ENCODE data around the gene ZDHHC14.

GRCh38 chr6:157483770-157484169 is 102.8 kb downstream of the ZDHHC14 start:
- TF ChIP-seq CTCF (IDR thresholded peaks at IDR 0.05) (no peak), POLR2A (IDR thresholded peaks at IDR 0.05; ENCODE audit: low read depth) (no peak), POLR2AphosphoS5 (IDR thresholded peaks at IDR 0.05) (no peak), EP300 (IDR thresholded peaks at IDR 0.05) (no peak)
